Lower leg skin (tissue), 4 donors: ENCODE data around the gene CST7. TPM values are rescaled to one million over a fixed set of nuclear protein-coding genes. Genes with fewer than 3 reads are reported as not detected.
A peak's percentile ranks its signal among the peaks of the same experiment; 100 is the strongest.

Source experiments
- DNase-seq, 2 donors: peaks; one replicate each; pipeline ENCODE4 v3.0.0-alpha.2; 2019; ENCODE audit warnings: low spot score in 2 of 2
- H3K4me3 ChIP-seq: fragments of 200-600 bp; sonication (generic); 2 replicates; pipeline ENCODE4 v1.5.1; 2017; ENCODE audit warnings: mild to moderate bottlenecking, low read depth; ENCODE audit not compliant: poor library complexity, severe bottlenecking
- CTCF ChIP-seq, 3 donors: fragments of 450-650 bp; IDR thresholded peaks; one replicate each; pipeline ENCODE4 v1.5.1; 2016; ENCODE audit warnings: antibody characterized with exemption in 3 of 3, mild to moderate bottlenecking in 3 of 3, moderate library complexity in 2 of 3
- POLR2A ChIP-seq, 2 donors: fragments of 450-650 bp; IDR thresholded peaks; one replicate each; pipeline ENCODE4 v1.6.1; 2016 to 2017; ENCODE audit warnings: antibody characterized with exemption in 2 of 2, mild to moderate bottlenecking in 1 of 2, moderate library complexity in 1 of 2
- WGBS, 2 donors: methylation state at CpG; one replicate each; pipeline ENCODE4 v1.1.5; 2018; 5-methylcytosine and 5-hydroxymethylcytosine counted together
- intact Hi-C: fragments of 100-400 bp; cut with DNase I; formaldehyde crosslinking; loops from one replicate; pipeline ENCODE4 v1.15.0; 2023; ENCODE audit warnings: low total_unique reads
- total RNA-seq, 4 donors: library from RNA; depleted of rRNA; stranded (reverse); fragments of >200 nt; gene quantifications; one replicate each; pipeline ENCODE4 v1.1.0, GENCODE V29; 2016

The CST7 gene
- total RNA-seq, 4 donors from 2014 or later = 0.42 to 5.1 (median 1.2) TPM

DNA sequence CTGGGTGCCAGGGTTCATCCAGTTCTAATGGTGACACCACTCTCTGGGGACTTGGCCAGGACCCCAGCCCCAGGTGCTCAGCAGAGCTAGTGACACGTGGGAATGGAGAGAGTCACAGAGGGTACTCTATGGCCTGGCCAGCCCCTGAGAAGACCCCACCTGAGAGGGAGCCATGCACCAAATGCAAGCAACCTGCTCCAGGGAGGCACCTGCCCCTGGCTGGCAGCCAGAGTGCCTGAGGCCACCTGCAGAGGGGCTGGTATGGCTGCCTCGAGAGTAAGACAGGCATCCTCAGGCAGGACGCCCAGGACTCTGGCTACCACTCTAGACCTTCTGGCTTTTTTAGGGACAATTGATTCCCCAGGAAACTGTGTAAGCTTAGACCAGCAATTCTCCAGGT is 38.6 kb upstream of the CST7 start:
- TF ChIP-seq POLR2A (IDR thresholded peaks at IDR 0.05) = no peak
- TF ChIP-seq CTCF (IDR thresholded peaks at IDR 0.05) = no peak
- H3K4me3 ChIP-seq = no peak overlapping the region
- DNase-seq = peak in 1 of 2 donors; percentile 80
- intact Hi-C loops = loop anchor here (10.0 kb wide), 1 partner anchor 976 kb away; no protein-coding TSS in a partner anchor
- 78 to 80% methylated on average over 3 of the region's 3 CpGs for WGBS, 2 donors

GRCh38 chr20:24911461-24911860 is 37.6 kb upstream of the CST7 start:
- TF ChIP-seq CTCF (IDR thresholded peaks at IDR 0.05) (no peak), POLR2A (IDR thresholded peaks at IDR 0.05) (no peak)
- intact Hi-C loops = loop anchor here (10.0 kb wide), 1 partner anchor 977 kb away; no protein-coding TSS in a partner anchor
- no peak overlapping the region for H3K4me3 ChIP-seq
- peak; percentile 6 to 49 for DNase-seq
- 58 to 59% methylated on average over 7 of the region's 7 CpGs for WGBS, 2 donors

DNA sequence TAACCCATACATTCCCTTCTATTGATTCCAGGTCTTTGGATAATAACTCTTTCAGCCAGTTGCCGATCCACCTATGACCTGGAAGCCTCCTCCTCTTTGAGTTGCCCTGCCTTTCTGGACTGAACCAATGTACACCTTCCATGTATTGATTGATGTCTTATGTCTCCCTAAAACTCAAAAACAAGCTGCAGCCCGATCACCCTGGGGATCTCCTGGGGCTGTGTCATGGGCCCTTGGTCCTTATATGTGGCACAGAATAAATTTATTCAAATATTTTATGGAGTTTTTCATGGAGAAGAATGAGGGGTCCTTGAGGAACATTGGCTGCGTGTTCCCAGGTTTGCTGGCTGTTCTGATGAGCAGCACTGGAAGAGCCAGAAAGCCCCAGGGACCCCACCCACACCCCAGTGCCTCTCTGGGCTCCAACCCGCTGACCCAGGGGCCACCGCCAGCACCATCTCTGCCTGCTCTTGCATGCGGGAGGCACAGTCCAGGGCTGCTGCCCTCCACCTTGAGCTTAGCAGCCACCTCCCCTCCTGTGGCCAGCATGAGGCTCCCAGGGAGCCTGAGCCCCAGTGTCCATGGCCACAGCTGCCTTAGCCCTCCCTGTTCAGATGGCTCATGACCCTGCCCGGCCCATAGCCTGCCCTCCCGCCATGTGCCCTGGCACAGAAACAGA is 36.5 kb upstream of the CST7 start:
- 82 to 92% methylated on average over 7 to 8 of the region's 8 CpGs for WGBS, 2 donors
- intact Hi-C loops = loop anchor here (10.0 kb wide), 1 partner anchor 978 kb away; no protein-coding TSS in a partner anchor

DNA sequence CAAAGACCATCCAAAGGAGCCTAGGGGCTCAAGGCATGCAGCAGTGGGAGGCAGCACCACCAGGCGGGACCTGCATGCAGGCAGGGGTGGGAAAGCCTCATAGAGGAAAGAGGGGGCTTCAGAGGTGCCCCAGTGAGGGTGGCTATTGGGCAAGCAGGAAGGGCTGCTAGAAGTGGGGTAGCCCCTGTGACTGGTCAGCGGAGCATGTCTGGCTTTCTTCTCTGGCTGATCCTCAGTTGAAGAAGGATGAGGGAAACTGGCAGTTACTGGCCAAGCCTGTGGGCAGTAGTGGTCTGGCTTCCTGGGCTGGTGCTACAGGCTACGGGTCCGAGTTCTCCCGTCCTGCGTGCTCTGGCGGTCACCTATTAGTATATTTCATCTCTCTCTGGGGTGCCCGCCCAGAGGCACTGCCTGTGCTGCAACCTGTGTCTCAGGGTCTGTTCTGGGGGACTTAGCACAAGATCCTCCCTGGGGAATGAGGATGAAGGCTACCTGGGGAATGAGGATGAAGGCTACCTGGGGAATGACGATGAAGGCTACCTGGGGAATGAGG is 35.9 kb upstream of the CST7 start:
- H3K4me3 ChIP-seq = no peak overlapping the region
- intact Hi-C loops = loop anchor here (10.0 kb wide), 1 partner anchor 978 kb away; no protein-coding TSS in a partner anchor
- TF ChIP-seq POLR2A (IDR thresholded peaks at IDR 0.05) (no peak), CTCF (IDR thresholded peaks at IDR 0.05) (no peak)
- WGBS, 2 donors = 86 to 91% methylated on average over 9 of the region's 9 CpGs
- DNase-seq = peak; percentile 7 to 68

More for the DNA sequence above, 36.5 kb upstream of the CST7 start:
- TF ChIP-seq CTCF (IDR thresholded peaks at IDR 0.05) = no peak
- no peak for TF ChIP-seq POLR2A (IDR thresholded peaks at IDR 0.05)
- H3K4me3 ChIP-seq = no peak overlapping the region
- peak in 1 of 2 donors; percentile 65 for DNase-seq

GRCh38 chr20:24914388-24915241 is 34.5 kb upstream of the CST7 start:
- H3K4me3 ChIP-seq = no peak overlapping the region
- intact Hi-C loops = loop anchor here (10.0 kb wide), 1 partner anchor 980 kb away; no protein-coding TSS in a partner anchor
- no peak for TF ChIP-seq POLR2A (IDR thresholded peaks at IDR 0.05)
- TF ChIP-seq CTCF (IDR thresholded peaks at IDR 0.05) = no peak
- WGBS, 2 donors = 68 to 79% methylated on average over 13 to 14 of the region's 14 CpGs
- peak; percentile 9 to 82 for DNase-seq
